GM23248 (cell line): ENCODE results near the gene CBFA2T2.

Source experiments
- EZH2 ChIP-seq: fragments of 200-600 bp; sonication (generic); IDR thresholded peaks from 2 replicates; pipeline ENCODE4 v1.6.1; 2018; ENCODE audit warnings: antibody characterized with exemption, mild to moderate bottlenecking; ENCODE audit not compliant: insufficient read depth, poor library complexity, severe bottlenecking
- EZH2phosphoT487 ChIP-seq: fragments of 200-600 bp; sonication (generic); IDR thresholded peaks from 2 replicates; pipeline ENCODE4 v1.6.1; 2018; ENCODE audit warnings: antibody characterized with exemption, moderate library complexity, mild to moderate bottlenecking, low read depth; ENCODE audit not compliant: insufficient read depth

GRCh38 chr20:33609504-33609903, 119.6 kb downstream of the CBFA2T2 start:
- TF ChIP-seq EZH2, result no peak
- TF ChIP-seq EZH2phosphoT487, result no peak
